KOPT-K1 (cell line): ENCODE measurements around the gene PHF12.

Experiments used
- H3K27ac ChIP-seq: fragments of 200-600 bp; sonication (generic); 2 replicates; pipeline ENCODE4 v1.5.1; 2016; ENCODE audit warnings: antibody characterized with exemption, mild to moderate bottlenecking, low read depth, low read length; ENCODE audit not compliant: poor library complexity, severe bottlenecking
- H3K36me3 ChIP-seq: fragments of 200-600 bp; sonication (generic); 2 replicates; pipeline ENCODE4 v1.5.1; 2017; ENCODE audit warnings: antibody characterized with exemption, mild to moderate bottlenecking, low read length, moderate library complexity; ENCODE audit not compliant: insufficient read depth
- H3K9me3 ChIP-seq: fragments of 200-600 bp; sonication (generic); 2 replicates; pipeline ENCODE4 v1.5.1; 2017; ENCODE audit warnings: antibody characterized with exemption, low read length, mild to moderate bottlenecking; ENCODE audit not compliant: insufficient read depth, poor library complexity, severe bottlenecking

Gene PHF12

GRCh38 chr17:28983286-28984230 lies 32.2 kb upstream of the PHF12 start:
- peak overlapping the region; percentile 76 for H3K27ac ChIP-seq
- H3K36me3 ChIP-seq: no peaks in the 10 kb centered on the region

GRCh38 chr17:28982131-28982793 lies 30.9 kb upstream of the PHF12 start:
- Histone ChIP-seq H3K36me3 (no peaks in the 10 kb centered on the region), H3K27ac (peak overlapping the region; percentile 76), H3K9me3 (no peaks in the 10 kb centered on the region)

More at GRCh38 chr17:28983286-28984230, 32.2 kb upstream of the PHF12 start:
- H3K9me3 ChIP-seq: no peaks in the 10 kb centered on the region

GRCh38 chr17:28978356-28978964 lies 27.1 kb upstream of the PHF12 start:
- no peaks in the 10 kb centered on the region for H3K9me3 ChIP-seq
- H3K27ac ChIP-seq: no peak overlapping the region
- H3K36me3 ChIP-seq: no peaks in the 10 kb centered on the region

- no peak overlapping the region for H3K27ac ChIP-seq
- no peaks in the 10 kb centered on the region for H3K9me3 ChIP-seq
- no peaks in the 10 kb centered on the region for H3K36me3 ChIP-seq
Observed at GRCh38 chr17:28977659-28978355, 26.5 kb upstream of the PHF12 start.

GRCh38 chr17:28975646-28976045 lies 24.3 kb upstream of the PHF12 start:
- no peaks in the 10 kb centered on the region for H3K36me3 ChIP-seq
- no peaks in the 10 kb centered on the region for H3K9me3 ChIP-seq

GRCh38 chr17:28975031-28975430 lies 23.7 kb upstream of the PHF12 start:
- Histone ChIP-seq H3K36me3 (no peaks in the 10 kb centered on the region), H3K9me3 (no peaks in the 10 kb centered on the region), H3K27ac (no peak overlapping the region)

More at GRCh38 chr17:28975646-28976045, 24.3 kb upstream of the PHF12 start:
- no peak overlapping the region for H3K27ac ChIP-seq

- Histone ChIP-seq H3K9me3 (no peaks in the 10 kb centered on the region), H3K27ac (no peak overlapping the region), H3K36me3 (no peaks in the 10 kb centered on the region)
Observed at GRCh38 chr17:28974451-28974850, 23.1 kb upstream of the PHF12 start.

- Histone ChIP-seq H3K9me3 (no peaks in the 10 kb centered on the region), H3K36me3 (no peaks in the 10 kb centered on the region), H3K27ac (no peak overlapping the region)
Observed at GRCh38 chr17:28973425-28973824, 22.1 kb upstream of the PHF12 start.

- Histone ChIP-seq H3K36me3 (no peaks in the 10 kb centered on the region), H3K9me3 (no peaks in the 10 kb centered on the region), H3K27ac (no peak overlapping the region)
Observed at GRCh38 chr17:28972437-28972836, 21.1 kb upstream of the PHF12 start.

GRCh38 chr17:28970879-28971278 lies 19.6 kb upstream of the PHF12 start:
- no peaks in the 10 kb centered on the region for H3K36me3 ChIP-seq
- no peaks in the 10 kb centered on the region for H3K9me3 ChIP-seq
- H3K27ac ChIP-seq: no peak overlapping the region

GRCh38 chr17:28969706-28970393 lies 18.5 kb upstream of the PHF12 start:
- Histone ChIP-seq H3K36me3 (no peaks in the 10 kb centered on the region), H3K9me3 (no peaks in the 10 kb centered on the region), H3K27ac (no peak overlapping the region)

GRCh38 chr17:28968914-28969295 lies 17.6 kb upstream of the PHF12 start:
- Histone ChIP-seq H3K27ac (no peak overlapping the region), H3K9me3 (no peaks in the 10 kb centered on the region)

GRCh38 chr17:28968231-28968913 lies 17.1 kb upstream of the PHF12 start:
- Histone ChIP-seq H3K9me3 (no peaks in the 10 kb centered on the region), H3K27ac (no peak overlapping the region), H3K36me3 (no peaks in the 10 kb centered on the region)

More at GRCh38 chr17:28968914-28969295, 17.6 kb upstream of the PHF12 start:
- H3K36me3 ChIP-seq: no peaks in the 10 kb centered on the region
